ENCODE results near the gene MRPL22. TPM values are rescaled to one million over a fixed set of nuclear protein-coding genes. Genes with fewer than 3 reads are reported as not detected.

Gene MRPL22
- total and polyA plus RNA-seq, 2 of the 13 experiments (the other 11 are each of a cell fraction or from before 2014, with no cell fraction given) = 66.8 to 84.8 TPM

GRCh38 chr5:154940772-154941620 is at the start of gene MRPL22 (continued):
- TF ChIP-seq, protein P1, sequence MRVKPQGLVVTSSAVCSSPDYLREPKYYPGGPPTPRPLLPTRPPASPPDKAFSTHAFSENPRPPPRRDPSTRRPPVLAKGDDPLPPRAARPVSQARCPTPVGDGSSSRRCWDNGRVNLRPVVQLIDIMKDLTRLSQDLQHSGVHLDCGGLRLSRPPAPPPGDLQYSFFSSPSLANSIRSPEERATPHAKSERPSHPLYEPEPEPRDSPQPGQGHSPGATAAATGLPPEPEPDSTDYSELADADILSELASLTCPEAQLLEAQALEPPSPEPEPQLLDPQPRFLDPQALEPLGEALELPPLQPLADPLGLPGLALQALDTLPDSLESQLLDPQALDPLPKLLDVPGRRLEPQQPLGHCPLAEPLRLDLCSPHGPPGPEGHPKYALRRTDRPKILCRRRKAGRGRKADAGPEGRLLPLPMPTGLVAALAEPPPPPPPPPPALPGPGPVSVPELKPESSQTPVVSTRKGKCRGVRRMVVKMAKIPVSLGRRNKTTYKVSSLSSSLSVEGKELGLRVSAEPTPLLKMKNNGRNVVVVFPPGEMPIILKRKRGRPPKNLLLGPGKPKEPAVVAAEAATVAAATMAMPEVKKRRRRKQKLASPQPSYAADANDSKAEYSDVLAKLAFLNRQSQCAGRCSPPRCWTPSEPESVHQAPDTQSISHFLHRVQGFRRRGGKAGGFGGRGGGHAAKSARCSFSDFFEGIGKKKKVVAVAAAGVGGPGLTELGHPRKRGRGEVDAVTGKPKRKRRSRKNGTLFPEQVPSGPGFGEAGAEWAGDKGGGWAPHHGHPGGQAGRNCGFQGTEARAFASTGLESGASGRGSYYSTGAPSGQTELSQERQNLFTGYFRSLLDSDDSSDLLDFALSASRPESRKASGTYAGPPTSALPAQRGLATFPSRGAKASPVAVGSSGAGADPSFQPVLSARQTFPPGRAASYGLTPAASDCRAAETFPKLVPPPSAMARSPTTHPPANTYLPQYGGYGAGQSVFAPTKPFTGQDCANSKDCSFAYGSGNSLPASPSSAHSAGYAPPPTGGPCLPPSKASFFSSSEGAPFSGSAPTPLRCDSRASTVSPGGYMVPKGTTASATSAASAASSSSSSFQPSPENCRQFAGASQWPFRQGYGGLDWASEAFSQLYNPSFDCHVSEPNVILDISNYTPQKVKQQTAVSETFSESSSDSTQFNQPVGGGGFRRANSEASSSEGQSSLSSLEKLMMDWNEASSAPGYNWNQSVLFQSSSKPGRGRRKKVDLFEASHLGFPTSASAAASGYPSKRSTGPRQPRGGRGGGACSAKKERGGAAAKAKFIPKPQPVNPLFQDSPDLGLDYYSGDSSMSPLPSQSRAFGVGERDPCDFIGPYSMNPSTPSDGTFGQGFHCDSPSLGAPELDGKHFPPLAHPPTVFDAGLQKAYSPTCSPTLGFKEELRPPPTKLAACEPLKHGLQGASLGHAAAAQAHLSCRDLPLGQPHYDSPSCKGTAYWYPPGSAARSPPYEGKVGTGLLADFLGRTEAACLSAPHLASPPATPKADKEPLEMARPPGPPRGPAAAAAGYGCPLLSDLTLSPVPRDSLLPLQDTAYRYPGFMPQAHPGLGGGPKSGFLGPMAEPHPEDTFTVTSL (CRISPR knock-in tag; IDR thresholded peaks at IDR 0.05; ENCODE audit: borderline replicate concordance) = no peak
- peak; percentile 64 for TF ChIP-seq ZBTB25 (CRISPR knock-in tag; IDR thresholded peaks at IDR 0.05)
- TF ChIP-seq TP53 (CRISPR knock-in tag; conservative IDR thresholded peaks at IDR 0.05) = 0 out of 2 replicates have a peak, but pooled peaks have one; percentile 29
- TF ChIP-seq ZFYVE20 (CRISPR knock-in tag; IDR thresholded peaks at IDR 0.05; ENCODE audit: borderline replicate concordance, low read depth) = no peak
- TF ChIP-seq DMTF1 (CRISPR knock-in tag; IDR thresholded peaks at IDR 0.05) = no peak
- peak; percentile 98 for TF ChIP-seq POLR2AphosphoS5 (IDR thresholded peaks at IDR 0.05; ENCODE audit: low read depth, low read length)
- TF ChIP-seq, protein P2, sequence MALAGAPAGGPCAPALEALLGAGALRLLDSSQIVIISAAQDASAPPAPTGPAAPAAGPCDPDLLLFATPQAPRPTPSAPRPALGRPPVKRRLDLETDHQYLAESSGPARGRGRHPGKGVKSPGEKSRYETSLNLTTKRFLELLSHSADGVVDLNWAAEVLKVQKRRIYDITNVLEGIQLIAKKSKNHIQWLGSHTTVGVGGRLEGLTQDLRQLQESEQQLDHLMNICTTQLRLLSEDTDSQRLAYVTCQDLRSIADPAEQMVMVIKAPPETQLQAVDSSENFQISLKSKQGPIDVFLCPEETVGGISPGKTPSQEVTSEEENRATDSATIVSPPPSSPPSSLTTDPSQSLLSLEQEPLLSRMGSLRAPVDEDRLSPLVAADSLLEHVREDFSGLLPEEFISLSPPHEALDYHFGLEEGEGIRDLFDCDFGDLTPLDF (CRISPR knock-in tag; IDR thresholded peaks at IDR 0.05) = 0 out of 2 replicates have a peak, but pooled peaks have one; percentile 46
- TF ChIP-seq AGO1 (IDR thresholded peaks at IDR 0.05; ENCODE audit: low read depth, low read length, poor library complexity, severe bottlenecking) = no peak
- TF ChIP-seq ZNF790 (CRISPR knock-in tag; IDR thresholded peaks at IDR 0.05; ENCODE audit: borderline replicate concordance) = no peak
- TF ChIP-seq ELK4 (CRISPR knock-in tag; IDR thresholded peaks at IDR 0.05; ENCODE audit: borderline replicate concordance) = no peak
- peak; percentile 65; the same call in 1 of the 2 replicates for TF ChIP-seq HIVEP1 (CRISPR knock-in tag; IDR thresholded peaks at IDR 0.05)
- TF ChIP-seq ZFP36L2 (CRISPR knock-in tag; IDR thresholded peaks at IDR 0.05) = 0 out of 2 replicates have a peak, but pooled peaks have one; percentile 18
- no peak for TF ChIP-seq NCOA1 (CRISPR knock-in tag; IDR thresholded peaks at IDR 0.05)
- TF ChIP-seq, protein P3, sequence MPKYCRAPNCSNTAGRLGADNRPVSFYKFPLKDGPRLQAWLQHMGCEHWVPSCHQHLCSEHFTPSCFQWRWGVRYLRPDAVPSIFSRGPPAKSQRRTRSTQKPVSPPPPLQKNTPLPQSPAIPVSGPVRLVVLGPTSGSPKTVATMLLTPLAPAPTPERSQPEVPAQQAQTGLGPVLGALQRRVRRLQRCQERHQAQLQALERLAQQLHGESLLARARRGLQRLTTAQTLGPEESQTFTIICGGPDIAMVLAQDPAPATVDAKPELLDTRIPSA (CRISPR knock-in tag; IDR thresholded peaks at IDR 0.05; ENCODE audit: borderline replicate concordance) = no peak
- peak; percentile 73 for TF ChIP-seq DMAP1 (CRISPR knock-in tag; IDR thresholded peaks at IDR 0.05)
